GM19023 (cell line): ENCODE data around the gene MPC1.

Experiments used
- ATAC-seq: cut with Tn5 transposase; IDR thresholded peaks from one replicate; pipeline ENCODE4 v1.9.1; 2021; ENCODE audit warnings: mild to moderate bottlenecking, moderate library complexity; ENCODE audit not compliant: unreplicated experiment

Gene MPC1

DNA sequence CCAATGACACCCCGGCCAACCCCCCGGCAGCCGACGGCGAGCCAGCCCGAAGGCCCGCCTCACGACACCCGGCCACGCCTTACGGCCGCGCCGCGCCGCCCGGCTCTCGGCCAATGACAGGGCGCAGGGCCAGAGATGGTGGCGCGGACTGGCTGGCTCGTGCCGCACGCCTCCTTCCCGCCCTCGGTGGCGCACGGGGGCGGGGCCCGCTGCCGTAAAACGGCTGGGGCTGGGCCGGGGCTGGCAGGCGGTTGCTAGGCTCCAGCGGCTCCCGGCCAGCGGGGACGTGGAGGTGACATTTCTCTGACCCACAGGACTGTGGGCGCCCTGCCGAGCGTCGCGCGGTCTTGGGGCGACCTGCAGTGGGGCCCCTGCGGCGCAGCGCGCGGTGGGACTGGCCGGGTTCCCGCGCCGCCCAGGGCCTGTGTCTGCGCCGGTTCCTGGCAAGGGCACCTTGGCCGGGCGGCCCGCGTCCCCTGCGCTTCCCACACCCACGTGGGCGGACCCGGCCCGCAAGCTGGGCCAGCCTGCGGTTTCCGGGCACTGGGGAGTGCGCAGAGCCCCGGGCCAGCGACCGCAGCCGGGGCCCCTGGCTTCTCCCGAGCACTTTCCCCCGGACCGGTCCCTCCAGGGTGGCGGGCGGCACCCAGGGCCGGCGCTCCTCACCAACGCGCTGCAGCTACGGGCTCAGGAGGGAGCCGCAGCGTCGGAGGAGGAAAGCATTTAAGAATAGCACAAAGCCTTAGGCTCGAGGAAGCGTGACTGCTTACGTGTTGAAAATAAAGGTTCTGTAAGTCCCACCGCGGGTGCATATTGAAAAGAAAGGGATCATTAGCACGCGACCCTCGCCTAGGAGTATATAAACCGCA, at the start of gene MPC1:
MPC1 (minus strand) TSS at position 8 of the 869 bp plus-strand sequence. CDS start 64 bp downstream, outside the sequence.
- peak; percentile 90 for ATAC-seq

DNA sequence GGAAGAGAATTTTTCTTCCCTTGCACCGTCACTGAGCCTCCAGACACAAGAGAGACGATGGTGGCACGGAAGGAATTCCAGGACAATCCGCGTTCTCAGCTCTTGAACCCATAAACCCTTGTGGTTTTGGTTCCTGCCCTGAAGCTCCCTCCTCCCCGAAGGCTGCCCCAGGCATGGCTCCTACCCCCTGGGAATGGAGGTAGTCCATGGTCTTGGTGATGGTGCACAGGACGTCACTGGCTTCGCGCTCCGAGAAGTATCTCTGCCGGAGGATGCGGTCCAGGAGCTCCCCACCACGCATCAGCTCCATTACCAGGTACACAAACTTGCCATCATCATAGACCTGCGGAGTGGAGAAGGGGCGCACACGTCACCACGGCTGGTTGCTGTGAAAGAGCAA, 47.5 kb upstream of the MPC1 start:
- ATAC-seq = no peak

DNA sequence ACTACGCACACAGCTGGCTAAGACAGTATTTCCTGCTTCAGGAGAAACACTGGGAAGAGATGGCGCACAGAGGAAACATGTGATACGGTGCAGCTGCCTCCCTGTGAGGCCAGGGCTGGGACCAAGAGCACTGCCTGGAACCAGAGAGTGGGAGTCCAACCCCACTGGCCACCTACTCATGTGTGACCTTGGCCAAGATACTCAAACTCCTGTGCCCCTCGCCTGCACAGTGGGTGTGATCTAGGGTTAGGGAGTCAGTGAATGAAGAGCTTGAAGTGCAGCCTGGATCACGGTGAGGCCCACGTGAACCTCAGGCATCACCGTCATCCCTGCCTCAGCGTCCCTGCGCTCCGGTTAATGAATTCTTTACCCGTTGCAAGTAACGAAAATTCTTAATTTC, 41.7 kb upstream of the MPC1 start:
- no peak for ATAC-seq

DNA sequence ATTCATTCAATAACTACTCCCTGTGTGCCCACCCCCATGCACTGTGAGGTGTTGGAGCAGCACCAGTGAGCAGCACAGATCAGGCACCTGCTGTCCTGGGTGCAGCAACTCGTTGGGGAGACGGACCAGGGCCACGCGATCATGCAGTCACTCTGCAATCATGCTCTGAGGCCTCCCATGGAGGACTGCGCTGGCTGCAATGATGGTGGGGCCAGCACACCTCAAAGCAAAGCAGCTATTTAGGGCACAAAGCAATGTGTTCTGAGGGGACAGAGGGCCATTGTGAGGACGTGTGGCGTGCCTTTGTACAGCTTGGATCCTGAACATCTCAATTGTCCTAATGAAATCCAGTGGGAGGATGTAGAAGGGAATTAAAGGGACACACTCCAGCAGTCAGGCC, 41.0 kb upstream of the MPC1 start:
- ATAC-seq = no peak

DNA sequence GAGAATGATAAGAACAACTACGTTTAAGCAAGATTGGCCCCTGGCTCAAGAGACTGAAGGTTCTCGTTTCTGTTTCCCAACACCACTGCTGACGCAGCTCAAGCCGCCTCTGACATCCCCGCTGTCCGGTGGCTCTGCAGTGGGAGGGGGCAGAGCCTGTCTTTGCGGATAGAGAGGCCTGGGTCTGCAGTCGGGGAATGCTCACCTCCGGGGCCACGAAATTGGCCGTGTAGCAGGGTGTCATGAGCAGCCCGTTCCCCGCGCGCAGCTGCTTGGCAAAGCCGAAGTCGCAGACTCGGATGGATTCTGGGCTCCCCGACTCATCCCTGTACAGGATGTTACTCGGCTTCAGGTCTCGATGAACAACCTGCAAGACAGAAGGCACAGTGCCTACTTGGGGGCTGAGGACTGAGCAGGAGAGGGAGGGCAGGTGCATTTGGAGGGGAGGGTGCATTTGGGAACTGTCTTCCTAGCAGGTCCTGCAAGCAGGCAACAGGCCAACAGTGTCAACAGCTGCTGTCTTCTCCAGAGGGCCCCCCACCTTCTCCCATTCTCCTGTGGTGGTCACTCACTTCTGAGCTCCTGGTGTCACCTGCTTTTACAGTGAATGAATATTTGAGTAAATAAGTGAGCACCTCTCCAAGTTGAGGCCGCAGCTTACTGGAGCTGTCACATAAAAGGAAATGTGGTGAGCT, 40.5 kb upstream of the MPC1 start:
- ATAC-seq = no peak

DNA sequence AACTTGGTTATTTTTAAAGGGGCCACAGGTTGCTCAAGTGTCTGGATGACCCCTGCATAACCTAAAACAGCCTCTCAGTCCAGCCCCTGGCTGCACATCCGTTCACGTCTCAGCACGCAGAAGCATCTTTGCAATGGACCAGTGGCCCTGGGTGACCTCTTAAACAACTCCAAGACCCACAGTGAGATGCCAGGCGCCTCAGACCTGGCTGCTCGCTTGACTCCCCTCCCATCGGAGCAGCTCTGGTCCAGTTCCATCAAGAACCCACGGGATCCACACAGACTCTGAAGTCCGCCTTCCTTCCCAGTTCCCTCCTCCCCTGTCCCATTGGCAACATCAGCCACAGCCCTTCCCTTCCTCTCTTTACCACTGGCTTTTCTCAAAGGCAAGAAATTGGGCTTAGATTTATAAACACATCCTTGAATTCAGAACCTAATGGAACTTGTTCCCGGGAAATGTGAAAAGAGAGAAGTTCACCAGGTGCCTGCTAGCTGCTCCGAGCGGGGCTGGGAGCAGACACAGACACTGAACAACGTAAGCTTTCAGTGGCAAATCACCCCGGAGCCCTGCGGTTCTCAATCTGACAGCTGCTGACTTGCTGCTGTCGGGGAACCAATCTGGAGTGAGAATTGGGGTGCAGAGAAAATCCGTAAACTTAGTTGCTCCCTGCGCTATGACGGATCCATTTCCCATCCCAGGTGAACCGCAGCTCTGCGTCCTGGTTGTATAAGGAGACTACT, 39.6 kb upstream of the MPC1 start:
- no peak for ATAC-seq

DNA sequence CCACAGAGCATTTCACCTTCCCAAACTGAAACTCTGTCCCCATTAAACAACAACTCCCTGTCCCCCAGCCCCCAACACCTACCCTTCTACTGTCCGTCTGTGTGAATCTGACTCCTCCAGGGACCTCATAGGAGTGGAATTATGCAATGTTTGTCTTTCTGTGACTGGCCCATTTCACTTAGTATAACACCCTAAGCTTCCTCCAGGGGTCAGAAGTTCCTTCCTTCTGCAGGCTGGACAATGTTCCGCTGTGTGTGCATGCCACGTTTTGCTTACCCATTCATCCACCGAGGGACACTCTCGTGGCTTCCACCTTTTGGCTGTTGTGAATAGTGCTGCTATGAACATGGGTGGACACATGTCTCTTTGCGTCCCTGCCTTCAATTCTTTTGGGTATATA, 37.6 kb upstream of the MPC1 start:
- ATAC-seq = no peak

DNA sequence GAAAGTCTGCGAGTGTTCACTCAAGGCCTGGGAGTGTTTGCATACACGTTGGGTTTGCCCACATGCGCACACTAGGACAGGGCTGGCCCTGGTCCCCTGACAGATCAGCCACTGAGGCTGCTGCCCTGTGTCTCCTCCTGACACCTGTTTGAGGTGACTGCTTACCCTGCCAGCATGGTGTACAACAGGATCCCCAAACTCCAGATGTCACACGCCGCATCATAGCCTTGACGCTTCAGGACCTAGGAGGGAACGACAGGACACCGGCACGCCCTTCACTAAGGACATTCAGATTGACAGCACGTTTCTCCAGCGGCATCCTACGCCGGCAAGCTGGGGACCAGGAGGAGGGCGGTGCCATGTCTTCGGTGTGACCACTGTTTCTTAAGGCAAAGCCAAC, 37.0 kb upstream of the MPC1 start:
- ATAC-seq = peak; percentile 23

DNA sequence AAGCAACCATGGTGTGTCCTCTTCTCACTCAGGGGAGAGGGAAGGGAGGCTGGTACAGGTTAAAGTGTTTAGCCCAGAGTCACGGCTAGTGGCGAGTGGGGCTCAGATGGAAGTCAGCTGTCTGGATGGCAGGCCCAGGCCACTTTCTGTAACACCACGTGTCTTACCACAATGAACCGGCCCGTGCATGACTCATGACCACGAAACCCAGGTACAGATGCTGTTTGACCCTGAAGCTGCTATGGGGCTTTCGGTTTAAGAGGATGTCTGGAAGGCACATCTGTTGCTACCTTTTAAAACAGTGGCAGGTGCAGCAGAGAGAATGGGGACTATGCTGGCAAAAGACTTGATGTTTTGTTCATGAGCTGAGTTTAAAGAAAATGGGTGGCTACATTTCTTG, 36.5 kb upstream of the MPC1 start:
- peak; percentile 98 for ATAC-seq

DNA sequence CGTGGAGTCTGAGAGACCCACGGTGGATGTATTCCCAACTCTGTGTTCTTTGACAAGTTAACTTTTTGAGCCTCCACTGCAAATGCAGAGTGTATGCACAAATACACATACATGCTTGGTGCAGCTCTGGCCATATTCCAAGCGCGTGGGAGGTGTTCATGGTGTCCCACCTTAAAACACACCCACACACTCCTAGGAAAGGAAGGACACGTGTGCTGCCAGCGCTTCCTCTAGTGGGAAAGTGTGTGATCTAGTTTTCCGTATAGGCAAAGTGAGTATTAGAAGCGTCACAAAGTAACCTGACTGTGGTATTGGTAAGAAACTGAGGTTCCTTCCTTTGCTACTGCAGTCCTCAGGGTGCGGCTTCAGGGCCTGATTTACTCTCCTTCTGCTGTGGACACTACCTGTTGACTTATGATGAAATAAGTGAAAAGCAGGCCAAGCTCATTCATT, 36.0 kb upstream of the MPC1 start:
- no peak for ATAC-seq

DNA sequence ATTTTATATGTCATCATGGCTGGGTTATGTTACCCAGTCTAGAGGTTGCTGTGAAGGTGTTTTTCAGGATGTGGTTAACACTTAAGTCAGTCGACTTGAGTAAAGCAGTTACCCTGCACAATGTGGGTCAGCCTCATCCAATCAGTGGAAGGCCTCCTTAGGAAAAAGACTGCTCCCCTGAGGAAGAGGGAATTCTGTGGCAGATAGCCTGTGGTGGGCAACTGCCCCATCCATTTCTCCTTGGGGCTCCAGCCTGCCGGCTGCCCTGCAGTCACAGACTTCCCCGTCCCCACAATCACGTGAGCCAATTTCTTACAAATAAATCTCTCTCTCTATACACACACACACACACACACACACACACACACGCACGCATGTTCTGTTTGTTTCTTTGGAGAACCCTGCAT, 34.5 kb upstream of the MPC1 start:
- no peak for ATAC-seq

DNA sequence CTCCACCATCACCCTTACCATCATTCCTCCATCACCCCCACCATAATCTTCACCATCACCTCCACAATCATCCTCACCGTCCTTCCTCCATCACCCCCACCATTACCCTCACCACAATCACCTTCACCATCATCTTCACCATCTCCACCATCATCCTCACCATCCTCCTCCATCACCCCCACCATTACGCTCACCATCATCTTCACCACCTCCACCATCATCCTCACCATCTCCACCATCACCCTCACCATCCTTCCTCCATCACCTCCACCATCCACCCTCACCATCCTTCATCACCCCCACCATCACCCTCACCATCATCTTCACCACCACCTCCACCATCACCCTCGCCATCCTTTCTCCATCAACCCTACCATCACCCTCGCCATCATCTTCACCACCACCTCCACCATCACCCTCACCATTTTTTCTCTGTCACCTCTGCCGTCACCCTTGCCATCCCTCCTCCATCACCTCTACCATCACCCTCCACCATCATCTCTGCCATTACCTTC, 33.1 kb upstream of the MPC1 start:
- no peak for ATAC-seq

DNA sequence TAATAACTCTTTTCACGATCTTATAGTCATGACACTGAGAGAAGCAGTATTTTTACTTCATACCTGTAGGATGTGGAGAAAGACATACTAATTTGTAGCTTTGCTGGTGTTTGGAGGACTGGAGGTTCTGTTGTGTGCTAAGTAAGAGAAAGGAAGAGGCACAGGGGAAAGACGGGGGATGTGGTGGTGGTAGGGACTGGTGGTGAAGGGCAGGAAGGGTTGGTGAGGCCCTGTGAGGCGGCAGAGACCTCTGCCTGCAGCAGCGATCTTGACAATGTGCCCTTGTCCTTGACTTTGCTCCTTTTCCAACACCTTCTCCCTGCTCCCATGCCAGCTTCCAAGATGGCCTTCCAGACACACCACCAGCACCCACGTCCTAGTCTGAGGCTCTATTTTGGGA, 32.6 kb upstream of the MPC1 start:
- ATAC-seq = no peak

DNA sequence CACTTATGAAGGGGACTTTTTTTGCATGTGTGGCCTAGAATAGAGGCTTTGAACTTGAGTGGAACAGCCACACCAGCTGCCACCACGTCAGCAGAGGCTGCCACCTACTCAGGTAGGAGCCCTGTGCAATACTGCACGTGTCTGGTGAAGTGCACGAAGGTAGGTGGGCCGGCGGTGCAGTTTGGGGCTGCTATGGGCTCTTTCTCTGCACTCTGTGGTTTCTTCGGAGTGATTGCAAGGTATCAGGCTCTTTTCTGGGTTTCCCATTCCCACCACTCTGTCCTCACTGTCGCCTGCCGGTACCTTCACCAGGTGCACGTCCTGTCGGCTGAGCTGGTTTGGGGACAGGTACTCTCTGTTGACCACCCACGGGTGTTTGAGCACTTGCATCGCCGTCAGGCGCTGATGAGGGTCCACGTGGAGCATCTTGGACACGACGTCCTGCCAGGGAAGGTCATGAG, 30.8 kb upstream of the MPC1 start:
- no peak for ATAC-seq

DNA sequence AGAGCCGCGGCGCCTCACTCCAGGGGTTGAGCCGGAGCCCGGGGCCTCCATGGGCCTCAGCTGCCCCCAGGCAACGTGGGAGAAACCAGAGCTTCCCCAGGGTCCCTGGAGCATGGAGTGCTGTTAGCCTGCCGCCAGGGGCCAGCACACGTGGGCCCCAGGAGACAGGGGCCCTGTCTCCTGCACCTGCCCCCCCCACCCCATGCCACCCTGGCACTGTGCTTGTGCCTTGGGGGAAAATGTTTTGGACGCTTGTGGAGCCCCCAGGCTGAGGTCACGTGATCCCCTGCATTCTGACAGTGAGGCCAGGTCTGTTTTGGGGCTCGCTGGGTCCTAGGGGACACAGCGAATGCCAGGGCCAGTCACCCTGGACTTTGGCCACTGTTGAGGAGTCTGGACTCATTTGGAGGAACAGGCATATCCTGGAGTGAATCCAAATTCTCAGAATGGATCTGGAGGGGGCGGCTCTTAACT, 30.2 kb upstream of the MPC1 start:
- no peak for ATAC-seq

DNA sequence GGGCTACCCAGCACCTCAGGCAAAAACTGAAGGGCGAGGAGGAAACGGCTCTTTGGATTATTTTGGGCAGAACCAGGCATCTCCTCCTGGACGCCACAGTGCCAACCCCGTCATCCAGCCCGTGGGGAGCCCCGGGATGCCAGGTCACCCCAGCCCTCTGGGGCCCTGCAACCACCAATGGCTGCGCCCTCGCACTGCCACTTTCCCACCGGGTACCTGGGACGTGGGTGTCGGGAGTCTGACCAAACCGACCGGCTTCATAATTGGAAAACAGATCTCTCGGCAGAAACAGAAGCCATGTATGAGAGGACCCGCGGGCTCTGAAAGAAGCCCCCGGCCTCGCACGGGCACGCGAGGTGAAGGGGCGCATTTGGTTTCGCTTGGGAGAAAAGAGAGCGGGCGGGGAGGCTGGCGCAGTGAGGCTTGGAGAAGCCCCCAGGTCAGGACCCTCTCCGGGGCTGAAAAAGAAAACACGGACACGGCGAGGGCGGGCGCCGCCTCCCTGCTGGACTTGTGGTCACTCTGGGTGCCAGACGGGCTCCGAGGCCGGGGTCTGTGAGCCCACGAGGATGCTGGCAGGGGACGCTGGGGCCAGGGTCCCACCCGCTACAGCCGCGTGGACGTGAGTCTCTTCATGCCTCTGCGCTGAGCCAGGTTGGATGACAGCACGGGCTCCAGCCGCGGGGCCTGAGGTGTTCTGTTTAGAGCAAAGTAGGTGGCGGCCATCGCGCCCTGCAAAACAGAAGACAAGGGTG, 29.6 kb upstream of the MPC1 start:
- no peak for ATAC-seq

DNA sequence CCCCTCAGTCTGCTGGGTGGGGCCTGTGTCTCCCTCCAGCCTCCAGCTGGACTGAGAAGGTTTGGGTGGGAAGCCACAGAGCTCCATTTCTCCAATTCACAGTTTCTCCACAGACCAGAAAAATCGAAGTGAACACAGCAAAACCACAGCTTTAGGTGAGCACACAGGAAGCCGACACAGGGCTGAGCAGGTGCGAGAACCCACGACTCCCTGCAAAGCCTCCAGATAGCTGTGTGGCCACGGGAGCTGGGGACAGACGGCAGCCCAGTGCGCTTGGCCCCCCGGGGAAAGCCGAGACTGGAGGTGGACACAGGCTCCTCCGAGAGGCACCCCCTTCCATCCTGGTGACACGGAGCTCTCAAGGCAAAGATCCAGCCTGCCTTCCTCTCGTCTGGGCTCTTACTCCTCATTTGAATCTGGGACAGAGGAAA, 29.0 kb upstream of the MPC1 start:
- ATAC-seq = no peak

DNA sequence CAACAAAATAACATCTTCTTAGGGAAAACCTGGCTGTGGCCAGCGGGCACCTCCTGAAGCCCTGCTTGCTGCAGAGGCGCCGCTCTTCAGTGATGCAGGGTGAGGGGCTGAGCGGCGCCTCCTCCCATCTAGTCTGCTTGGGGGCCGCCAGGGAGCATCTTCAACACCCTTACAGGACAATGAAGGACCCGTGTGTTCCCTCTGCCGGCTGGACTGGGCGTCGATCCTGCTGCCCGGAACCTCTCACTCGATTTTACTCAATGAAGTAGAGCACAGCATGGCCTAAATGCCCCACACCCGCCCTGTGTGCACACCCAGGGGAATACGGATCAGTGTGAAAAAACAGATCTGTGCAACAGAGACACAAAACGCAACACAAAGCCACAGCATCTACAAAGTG, 28.5 kb upstream of the MPC1 start:
- no peak for ATAC-seq

DNA sequence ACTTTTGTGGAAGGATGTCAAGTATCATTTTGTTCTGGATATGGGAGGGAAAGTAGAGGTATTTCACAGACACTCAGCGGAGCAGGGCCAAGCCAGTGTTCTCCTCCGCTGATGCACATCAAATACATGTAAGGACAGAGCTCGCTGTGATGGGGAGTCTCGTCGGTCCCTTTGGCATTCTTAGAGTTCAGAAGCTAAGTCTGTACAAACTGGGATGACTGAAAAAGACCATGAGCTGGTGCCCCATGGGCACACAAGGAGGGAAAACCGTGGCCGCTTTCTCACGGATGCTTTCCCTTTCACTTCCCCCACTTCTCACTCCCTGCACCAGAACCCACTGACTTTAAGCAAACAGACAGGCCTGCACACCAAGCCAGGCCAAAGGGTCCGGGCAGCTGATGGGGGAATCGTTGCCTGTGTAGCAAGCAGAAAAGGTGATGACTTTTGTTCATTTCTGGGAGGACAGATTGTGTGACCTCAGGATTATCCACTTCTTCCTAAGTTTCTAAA, 27.7 kb upstream of the MPC1 start:
- ATAC-seq = peak; percentile 48
